Astrocyte of the spinal cord (primary cell): ENCODE measurements around the gene ADGRG1.

Experiments
- DNase-seq: peaks from one replicate; pipeline ENCODE4 v3.0.0; 2011; ENCODE audit warnings: low read depth, low spot score
- H3K4me3 ChIP-seq: 2 replicates; pipeline ENCODE4 v1.5.1; 2011; ENCODE audit warnings: low read depth, mild to moderate bottlenecking, low read length, moderate library complexity
- CTCF ChIP-seq: IDR thresholded peaks from 2 replicates; pipeline ENCODE4 v1.5.1; 2012; ENCODE audit warnings: low read depth, mild to moderate bottlenecking, low read length, inconsistent platforms
- in situ Hi-C: cut with HindIII; loops from 2 replicates; pipeline ENCODE4 v1.10.0; 2017; ENCODE audit warnings: low sequenced_read_pairs

The ADGRG1 gene

GRCh38 chr16:57629516-57630406 is 1.3 kb downstream of the ADGRG1 start:
- DNase-seq, result no peak
- no peak overlapping the region for H3K4me3 ChIP-seq
- TF ChIP-seq CTCF, result no peak
- in situ Hi-C loops, result no loop called here

GRCh38 chr16:57630407-57630797 is 2.0 kb downstream of the ADGRG1 start:
- no peak overlapping the region for H3K4me3 ChIP-seq
- DNase-seq, result no peak

GRCh38 chr16:57630931-57631845 is 2.8 kb downstream of the ADGRG1 start:
- DNase-seq, result no peak
- no peak overlapping the region for H3K4me3 ChIP-seq
- in situ Hi-C loops, result no loop called here
- no peak for TF ChIP-seq CTCF

More at GRCh38 chr16:57630407-57630797, 2.0 kb downstream of the ADGRG1 start:
- TF ChIP-seq CTCF, result no peak
- in situ Hi-C loops, result no loop called here

- no peak for DNase-seq
- no peak for TF ChIP-seq CTCF
- in situ Hi-C loops, result no loop called here
- H3K4me3 ChIP-seq, result no peak overlapping the region
Measured at GRCh38 chr16:57632568-57632967, 4.1 kb downstream of the ADGRG1 start.

DNA sequence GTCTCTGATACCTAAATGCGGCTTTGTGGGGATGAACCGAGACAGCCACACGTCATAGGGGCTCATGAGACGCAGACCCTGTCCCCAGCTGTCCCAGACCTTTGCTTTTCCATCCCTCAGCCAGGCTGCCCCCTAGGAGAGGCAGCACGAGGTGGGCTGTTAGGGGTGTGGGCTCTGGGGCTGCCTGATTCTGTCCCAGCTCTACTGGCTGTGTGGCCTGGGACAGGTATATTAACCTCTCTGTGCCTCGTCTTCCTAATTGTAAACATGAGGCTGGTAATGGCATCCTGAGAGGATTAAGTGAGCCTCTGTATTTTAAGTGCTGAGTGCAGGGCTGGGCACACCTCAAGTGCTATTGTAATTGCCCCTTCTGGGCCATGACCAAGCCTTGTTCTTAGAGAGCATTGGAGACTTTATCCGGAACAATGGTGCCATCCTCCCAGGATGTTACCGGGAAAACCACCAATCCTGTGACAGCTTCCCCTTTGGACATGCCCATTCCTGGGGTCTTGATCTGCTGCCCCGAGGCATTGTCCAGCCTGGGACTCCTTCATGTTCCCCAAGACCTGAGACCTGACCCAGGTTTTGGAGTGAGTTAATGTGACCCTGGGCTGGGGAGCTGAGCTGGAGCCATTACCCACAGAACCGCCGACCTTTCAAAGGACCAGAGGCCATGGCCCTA is 5.1 kb downstream of the ADGRG1 start:
- no peak overlapping the region for H3K4me3 ChIP-seq
- no peak for TF ChIP-seq CTCF
- in situ Hi-C loops, result no loop called here
- DNase-seq, result no peak

DNA sequence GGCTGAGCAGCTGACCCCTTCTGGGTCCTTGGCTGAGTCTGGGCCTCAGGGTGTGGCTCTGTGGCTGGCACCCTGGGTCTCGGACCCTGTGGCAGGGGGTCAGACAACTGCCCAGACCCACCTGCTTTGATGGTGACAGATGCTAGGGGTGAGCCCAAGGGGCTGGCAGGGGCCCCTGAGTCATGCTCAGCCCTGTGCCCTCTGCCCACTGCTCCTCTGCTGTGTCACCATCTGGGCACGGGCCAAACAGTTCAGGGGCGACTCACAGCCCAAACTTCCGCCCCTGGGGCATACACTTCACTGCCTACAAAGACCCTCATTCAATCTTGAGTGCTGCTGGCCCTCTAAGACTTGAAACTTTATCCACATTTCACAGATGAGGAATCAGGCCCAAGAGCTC is 5.7 kb downstream of the ADGRG1 start:
- H3K4me3 ChIP-seq, result no peak overlapping the region
- DNase-seq, result no peak
- in situ Hi-C loops, result no loop called here
- TF ChIP-seq CTCF, result no peak
